Spleen (tissue), 7 donors: Measurements from ENCODE around the gene SNAPC2.

Experiments
- POLR2A ChIP-seq, 3 donors: fragments of 450-650 bp; IDR thresholded peaks; one replicate each; pipeline ENCODE4 v1.5.1; 2017; ENCODE audit warnings: antibody characterized with exemption in 3 of 3, mild to moderate bottlenecking in 1 of 3
- POLR2AphosphoS5 ChIP-seq, 3 donors: sonication (generic); formaldehyde crosslinking; IDR thresholded peaks; one replicate each; pipeline ENCODE4 v1.5.1; 2017; ENCODE audit warnings: antibody characterized with exemption in 3 of 3
- TF ChIP-seq, protein P1 (sequence below), 11 experiments: fragments of 200-600 bp in 7 of 11; fragments of 450-650 bp in 4 of 11; sonication (generic) in 4 of 11; IDR thresholded peaks in 8 of 11; conservative IDR thresholded peaks in 3 of 11; 1 replicate in 7 of 11; 2 replicates in 4 of 11; pipeline versions ENCODE4 v1.4.0 to v1.8.0; 2016 to 2021; ENCODE audit warnings: antibody characterized with exemption in 11 of 11, inconsistent platforms in 4 of 11, mild to moderate bottlenecking in 1 of 11
- donor health status: DM: no; HTN: no; CAD: no; lungs with moderate emphysema.
- donor health status: DM: no; HTN: no; CAD: no.
- donor health status: DM: no; HTN: no; CAD: no.

DNA sequence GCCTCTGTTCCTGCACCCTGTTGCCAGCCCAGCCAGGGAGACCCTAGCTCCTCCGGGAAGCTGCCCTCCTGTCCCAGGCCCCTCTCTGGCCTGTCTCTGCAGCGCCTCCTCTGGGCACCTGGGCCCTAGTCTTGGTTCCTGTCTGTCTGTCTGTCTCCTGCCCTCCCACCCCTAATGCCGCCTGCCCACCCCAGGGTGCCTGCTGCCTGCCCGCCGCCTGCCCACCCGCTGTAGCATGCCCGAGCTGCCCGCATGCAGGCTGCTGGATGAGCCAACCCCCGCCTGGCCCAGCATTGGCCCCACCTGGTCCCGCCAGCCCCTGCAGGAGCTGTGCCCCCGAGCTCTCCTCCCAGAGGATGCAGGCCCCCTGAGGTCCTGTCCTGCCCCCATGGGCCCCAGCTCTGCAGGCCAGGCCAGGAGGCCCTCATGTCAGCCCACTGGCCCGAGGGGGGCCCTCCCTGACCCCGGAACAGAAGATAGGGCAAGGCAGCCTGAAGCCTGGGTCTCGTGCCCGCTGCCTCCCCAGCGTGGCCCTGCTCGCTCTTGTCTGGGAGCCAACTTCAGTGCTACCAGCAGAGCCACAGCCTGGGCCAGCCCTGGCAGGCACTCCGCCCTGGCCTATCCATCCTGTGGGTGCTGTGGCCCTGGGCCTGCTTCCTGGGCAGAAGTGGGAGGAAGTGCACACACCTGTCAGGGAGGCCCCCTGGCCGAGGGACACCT lies 11.2 kb upstream of the SNAPC2 start:
- no peak for TF ChIP-seq POLR2A (IDR thresholded peaks at IDR 0.05)
- TF ChIP-seq POLR2AphosphoS5 (IDR thresholded peaks at IDR 0.05), result peak in 1 of 3 donors; percentile 27
- TF ChIP-seq, protein P1, sequence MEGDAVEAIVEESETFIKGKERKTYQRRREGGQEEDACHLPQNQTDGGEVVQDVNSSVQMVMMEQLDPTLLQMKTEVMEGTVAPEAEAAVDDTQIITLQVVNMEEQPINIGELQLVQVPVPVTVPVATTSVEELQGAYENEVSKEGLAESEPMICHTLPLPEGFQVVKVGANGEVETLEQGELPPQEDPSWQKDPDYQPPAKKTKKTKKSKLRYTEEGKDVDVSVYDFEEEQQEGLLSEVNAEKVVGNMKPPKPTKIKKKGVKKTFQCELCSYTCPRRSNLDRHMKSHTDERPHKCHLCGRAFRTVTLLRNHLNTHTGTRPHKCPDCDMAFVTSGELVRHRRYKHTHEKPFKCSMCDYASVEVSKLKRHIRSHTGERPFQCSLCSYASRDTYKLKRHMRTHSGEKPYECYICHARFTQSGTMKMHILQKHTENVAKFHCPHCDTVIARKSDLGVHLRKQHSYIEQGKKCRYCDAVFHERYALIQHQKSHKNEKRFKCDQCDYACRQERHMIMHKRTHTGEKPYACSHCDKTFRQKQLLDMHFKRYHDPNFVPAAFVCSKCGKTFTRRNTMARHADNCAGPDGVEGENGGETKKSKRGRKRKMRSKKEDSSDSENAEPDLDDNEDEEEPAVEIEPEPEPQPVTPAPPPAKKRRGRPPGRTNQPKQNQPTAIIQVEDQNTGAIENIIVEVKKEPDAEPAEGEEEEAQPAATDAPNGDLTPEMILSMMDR (IDR thresholded peaks at IDR 0.05 in 8 of 11, conservative IDR thresholded peaks at IDR 0.05 in 3 of 11), result no peak
